ENCODE data around the gene USP3. TPM values are rescaled to one million over a fixed set of nuclear protein-coding genes. Genes with fewer than 3 reads are reported as not detected.

The USP3 gene
- total RNA-seq, 2 donors from 2014 or later = 51.5 to 52.5 TPM

GRCh38 chr15:63564093-63564492 lies 59.7 kb downstream of the USP3 start:
- no peak overlapping the region for H3K27ac Mint-ChIP-seq
- no peaks in the 10 kb centered on the region for H3K27me3 Mint-ChIP-seq (ENCODE audit: insufficient read depth)
- no peaks in the 10 kb centered on the region for H3K27me3 ChIP-seq (ENCODE audit: control insufficient read depth, insufficient read depth, low read length, poor library complexity, severe bottlenecking)
- peaks cover 35% of the 10 kb centered on the region for H3K36me3 Mint-ChIP-seq (ENCODE audit: low read depth)
- no peak overlapping the region for H3K27ac ChIP-seq (ENCODE audit: low read depth, low read length)
- H3K4me3 Mint-ChIP-seq = no peak overlapping the region
- no peak for TF ChIP-seq CTCF (conservative IDR thresholded peaks at IDR 0.05)
- no peaks in the 10 kb centered on the region for H3K9me3 Mint-ChIP-seq
- H3K4me1 Mint-ChIP-seq = no peaks in the 10 kb centered on the region
- H3K9ac ChIP-seq (ENCODE audit: extremely low read depth, low read length, poor library complexity, severe bottlenecking) = no peak overlapping the region
- no peak for DNase-seq
- no peak overlapping the region for H3K4me3 ChIP-seq (ENCODE audit: low read length)
- no peaks in the 10 kb centered on the region for H3K4me1 ChIP-seq (ENCODE audit: control insufficient read depth, insufficient read depth, low read length)
- H3K9me3 ChIP-seq (ENCODE audit: control insufficient read depth, low read length) = no peaks in the 10 kb centered on the region
- peaks cover 89% of the 10 kb centered on the region for H3K36me3 ChIP-seq (ENCODE audit: control insufficient read depth, insufficient read depth, low read length)
- 20 to 92% methylated on average over 1 to 3 of the region's 3 CpGs for WGBS, 2 experiments (ENCODE audit: insufficient coverage in 1 of 2, insufficient read length in 1 of 2)

- Mint-ChIP-seq H3K4me3 (no peak overlapping the region), H3K27ac (no peak overlapping the region), H3K27me3 (ENCODE audit: insufficient read depth) (no peaks in the 10 kb centered on the region), H3K36me3 (ENCODE audit: low read depth) (peaks cover 28% of the 10 kb centered on the region), H3K4me1 (no peaks in the 10 kb centered on the region), H3K9me3 (no peaks in the 10 kb centered on the region)
- no peak for DNase-seq
- Histone ChIP-seq H3K9ac (ENCODE audit: extremely low read depth, low read length, poor library complexity, severe bottlenecking) (no peak overlapping the region), H3K9me3 (ENCODE audit: control insufficient read depth, low read length) (no peaks in the 10 kb centered on the region), H3K4me1 (ENCODE audit: control insufficient read depth, insufficient read depth, low read length) (no peaks in the 10 kb centered on the region), H3K27ac (ENCODE audit: low read depth, low read length) (no peak overlapping the region), H3K36me3 (ENCODE audit: control insufficient read depth, insufficient read depth, low read length) (peaks cover 88% of the 10 kb centered on the region), H3K27me3 (ENCODE audit: control insufficient read depth, insufficient read depth, low read length, poor library complexity, severe bottlenecking) (no peaks in the 10 kb centered on the region), H3K4me3 (ENCODE audit: low read length) (no peak overlapping the region)
- no peak for TF ChIP-seq CTCF (conservative IDR thresholded peaks at IDR 0.05)
- 86 to 94% methylated on average over 2 of the region's 2 CpGs for WGBS, 2 experiments (ENCODE audit: insufficient coverage in 1 of 2, insufficient read length in 1 of 2)
These were observed 61.3 kb downstream of the USP3 start for GRCh38 chr15:63565536-63566186.

- H3K4me3 Mint-ChIP-seq = no peak overlapping the region
- H3K4me1 ChIP-seq (ENCODE audit: control insufficient read depth, insufficient read depth, low read length) = no peaks in the 10 kb centered on the region
- no peak overlapping the region for H3K27ac ChIP-seq (ENCODE audit: low read depth, low read length)
- H3K36me3 Mint-ChIP-seq (ENCODE audit: low read depth) = peaks cover 27% of the 10 kb centered on the region
- H3K27ac Mint-ChIP-seq = no peak overlapping the region
- H3K4me3 ChIP-seq (ENCODE audit: low read length) = no peak overlapping the region
- no peaks in the 10 kb centered on the region for H3K4me1 Mint-ChIP-seq
- H3K27me3 Mint-ChIP-seq (ENCODE audit: insufficient read depth) = no peaks in the 10 kb centered on the region
- H3K27me3 ChIP-seq (ENCODE audit: control insufficient read depth, insufficient read depth, low read length, poor library complexity, severe bottlenecking) = no peaks in the 10 kb centered on the region
- H3K9me3 Mint-ChIP-seq = no peaks in the 10 kb centered on the region
- TF ChIP-seq CTCF (conservative IDR thresholded peaks at IDR 0.05) = no peak
- peaks cover 86% of the 10 kb centered on the region for H3K36me3 ChIP-seq (ENCODE audit: control insufficient read depth, insufficient read depth, low read length)
- 94 to 96% methylated on average over 4 to 7 of the region's 7 CpGs for WGBS, 2 experiments (ENCODE audit: insufficient coverage in 1 of 2, insufficient read length in 1 of 2)
- no peaks in the 10 kb centered on the region for H3K9me3 ChIP-seq (ENCODE audit: control insufficient read depth, low read length)
- DNase-seq = no peak
- H3K9ac ChIP-seq (ENCODE audit: extremely low read depth, low read length, poor library complexity, severe bottlenecking) = no peak overlapping the region
These were observed 68.5 kb downstream of the USP3 start for GRCh38 chr15:63572749-63573464.
